Measurements from ENCODE around the gene ALKBH6. TPM values are rescaled to one million over a fixed set of nuclear protein-coding genes. Genes with fewer than 3 reads are reported as not detected.

Gene ALKBH6
- total RNA-seq, 1 experiment from 2014 or later = 32.5 TPM

DNA sequence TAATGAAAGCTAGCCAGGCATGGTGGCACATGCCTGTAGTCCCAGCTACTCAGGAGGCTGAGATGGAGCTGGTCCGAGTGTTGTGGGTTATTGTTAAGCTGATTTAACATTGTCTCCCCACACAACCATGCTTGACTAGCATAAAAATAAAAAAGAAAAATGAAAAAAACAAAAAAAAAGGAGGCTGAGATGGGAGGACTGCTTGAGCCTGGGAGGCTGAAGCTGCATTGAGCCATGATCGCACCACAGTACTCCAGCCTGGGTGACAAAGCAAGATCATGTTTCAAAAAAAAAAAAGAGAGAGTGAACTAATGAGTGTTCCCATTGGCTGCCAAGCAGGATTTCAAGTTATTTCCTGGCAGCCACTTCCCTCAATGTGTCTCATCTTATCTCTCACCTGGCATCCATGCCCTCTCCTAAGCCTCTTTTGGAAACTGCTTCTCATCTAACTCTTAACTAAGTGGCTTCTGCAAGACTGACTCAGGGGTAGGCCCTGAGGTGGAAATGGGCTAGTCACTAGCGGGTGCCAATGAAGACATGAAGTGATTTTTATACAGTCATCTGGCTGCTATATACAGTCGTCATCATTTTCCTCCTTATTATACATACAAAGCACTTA lies 35.2 kb upstream of the ALKBH6 start:
- no peak overlapping the region for H3K14ac ChIP-seq (ENCODE audit: insufficient read depth, low read length)
- no peak overlapping the region for H4K5ac ChIP-seq (ENCODE audit: insufficient read length, low read depth, low read length)
- no peak overlapping the region for H3K27ac ChIP-seq (ENCODE audit: insufficient read length, low read depth, low read length)
- no peak overlapping the region for H3K23ac ChIP-seq (ENCODE audit: insufficient read length, low read depth, low read length)
- H3K23me2 ChIP-seq (ENCODE audit: insufficient read length, low read depth, low read length, poor library complexity, severe bottlenecking) = peaks cover 4% of the 10 kb centered on the region
- Mint-ChIP-seq H3K4me1 (peaks cover 15 to 24% of the 10 kb centered on the region in 2 experiments), H3K36me3 (ENCODE audit: insufficient read depth in 1 of 3, low read depth in 3 of 3) (peaks cover 0 to 6% (median 4%) of the 10 kb centered on the region in 3 experiments; a peak in 3 of 7 replicates), H3K9me3 (no peaks in the 10 kb centered on the region), H3K4me3 (no peak overlapping the region), H3K27me3 (ENCODE audit: low read depth) (no peaks in the 10 kb centered on the region; the same call in 1 of the 2 replicates), H3K27ac (no peak overlapping the region)
- H3T11ph ChIP-seq (ENCODE audit: low read length) = no peak overlapping the region
- TF ChIP-seq, protein P1, sequence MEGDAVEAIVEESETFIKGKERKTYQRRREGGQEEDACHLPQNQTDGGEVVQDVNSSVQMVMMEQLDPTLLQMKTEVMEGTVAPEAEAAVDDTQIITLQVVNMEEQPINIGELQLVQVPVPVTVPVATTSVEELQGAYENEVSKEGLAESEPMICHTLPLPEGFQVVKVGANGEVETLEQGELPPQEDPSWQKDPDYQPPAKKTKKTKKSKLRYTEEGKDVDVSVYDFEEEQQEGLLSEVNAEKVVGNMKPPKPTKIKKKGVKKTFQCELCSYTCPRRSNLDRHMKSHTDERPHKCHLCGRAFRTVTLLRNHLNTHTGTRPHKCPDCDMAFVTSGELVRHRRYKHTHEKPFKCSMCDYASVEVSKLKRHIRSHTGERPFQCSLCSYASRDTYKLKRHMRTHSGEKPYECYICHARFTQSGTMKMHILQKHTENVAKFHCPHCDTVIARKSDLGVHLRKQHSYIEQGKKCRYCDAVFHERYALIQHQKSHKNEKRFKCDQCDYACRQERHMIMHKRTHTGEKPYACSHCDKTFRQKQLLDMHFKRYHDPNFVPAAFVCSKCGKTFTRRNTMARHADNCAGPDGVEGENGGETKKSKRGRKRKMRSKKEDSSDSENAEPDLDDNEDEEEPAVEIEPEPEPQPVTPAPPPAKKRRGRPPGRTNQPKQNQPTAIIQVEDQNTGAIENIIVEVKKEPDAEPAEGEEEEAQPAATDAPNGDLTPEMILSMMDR (conservative IDR thresholded peaks at IDR 0.05) = no peak
- no peak overlapping the region for H4K8ac ChIP-seq (replicated peaks; ENCODE audit: insufficient read length, low read depth, low read length)
- no peak overlapping the region for H3K4ac ChIP-seq (ENCODE audit: low read depth, low read length)
- no peak overlapping the region for H4K91ac ChIP-seq (ENCODE audit: insufficient read length, low read depth, low read length)
- no peak overlapping the region for H2BK120ac ChIP-seq (ENCODE audit: low read depth, low read length, poor library complexity, severe bottlenecking)
- no peak overlapping the region for H2AK5ac ChIP-seq (ENCODE audit: insufficient read length, low read length)
- no peak overlapping the region for H2BK20ac ChIP-seq (ENCODE audit: low read depth, low read length, poor library complexity, severe bottlenecking)
- H4K20me1 ChIP-seq (ENCODE audit: control insufficient read depth, insufficient read depth, insufficient read length) = no peaks in the 10 kb centered on the region
- H3K4me1 ChIP-seq (ENCODE audit: insufficient read depth, low read length) = peaks cover 4% of the 10 kb centered on the region; the same call in 1 of the 2 replicates
- H3K4me2 ChIP-seq (ENCODE audit: insufficient read depth, insufficient read length, low read length) = no peak overlapping the region
- H3K79me1 ChIP-seq (ENCODE audit: insufficient read depth, low read depth, low read length, poor library complexity, severe bottlenecking) = no peaks in the 10 kb centered on the region
- no peak overlapping the region for H2BK12ac ChIP-seq (ENCODE audit: insufficient read length, low read depth, low read length)
- no CpG with 5 or more reads among the region's 4 CpGs for WGBS (ENCODE audit: extremely low coverage, insufficient read length, low lambda C conversion rate)
- H3K56ac ChIP-seq (ENCODE audit: insufficient read length, low read depth, low read length) = no peak overlapping the region
- no peak overlapping the region for H3K9ac ChIP-seq (ENCODE audit: extremely low read depth, insufficient read length, low read length)
- no peak overlapping the region for H2AFZ ChIP-seq (ENCODE audit: low read length)
- H3K79me2 ChIP-seq (ENCODE audit: insufficient read depth, low read length) = no peaks in the 10 kb centered on the region
- H3K27me3 ChIP-seq (ENCODE audit: insufficient read depth, low read length) = no peaks in the 10 kb centered on the region
- H3K18ac ChIP-seq (ENCODE audit: insufficient read length, low read depth, low read length) = no peak overlapping the region
- no peak overlapping the region for H2BK15ac ChIP-seq (ENCODE audit: low read depth, low read length)
- no peak for DNase-seq
- no peak overlapping the region for H2BK5ac ChIP-seq (ENCODE audit: insufficient read length, low read length)
- H3K9me3 ChIP-seq (ENCODE audit: control insufficient read depth, low read depth, low read length) = no peaks in the 10 kb centered on the region

Measured in H9 (cell line).